Measurements from ENCODE around the gene TEX28. TPM values are rescaled to one million over a fixed set of nuclear protein-coding genes. Genes with fewer than 3 reads are reported as not detected.
"Not testable (repeated sequence)": the region's sequence is repeated elsewhere in the genome, so short reads cannot be mapped to it uniquely, and the experiment has no call there.

Gene TEX28
- total RNA-seq, 1 experiment from 2014 or later = not detected

DNA sequence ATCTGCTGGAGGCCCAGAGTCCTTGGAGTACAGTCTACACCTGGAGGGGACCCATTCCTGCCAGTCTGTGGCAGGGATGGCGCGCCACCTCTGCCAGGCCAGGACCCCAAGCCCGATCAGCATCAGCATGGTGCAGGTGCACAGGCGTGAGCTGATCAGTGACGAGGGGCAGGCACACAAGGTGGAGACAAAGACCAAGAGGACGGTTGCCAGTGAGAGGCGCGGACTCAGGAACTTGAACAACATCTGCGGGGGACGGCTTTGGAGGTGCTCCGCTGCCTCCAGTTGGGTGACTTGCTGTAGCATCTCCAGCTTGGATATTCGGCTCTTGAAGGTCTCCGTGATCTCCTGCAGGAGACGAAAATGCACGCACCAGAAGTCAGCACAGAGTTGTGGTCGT is 61.3 kb downstream of the TEX28 start:
- H3K36me3 ChIP-seq; H3K27me3 ChIP-seq; H3K4me1 ChIP-seq; H3K27ac ChIP-seq; DNase-seq; H3K4me3 ChIP-seq; H3K9me3 ChIP-seq (replicated peaks): not testable (repeated sequence)

GRCh38 chrX:154231443-154231842 is 63.5 kb downstream of the TEX28 start:
- H3K9me3 ChIP-seq (replicated peaks); H3K27ac ChIP-seq; H3K4me3 ChIP-seq; H3K4me1 ChIP-seq; H3K36me3 ChIP-seq; H3K27me3 ChIP-seq; DNase-seq: not testable (repeated sequence)

GRCh38 chrX:154226706-154227105 is 68.2 kb downstream of the TEX28 start:
- not testable (repeated sequence) for H3K36me3 ChIP-seq; H3K4me3 ChIP-seq; H3K4me1 ChIP-seq; H3K27me3 ChIP-seq; DNase-seq; H3K9me3 ChIP-seq (replicated peaks); H3K27ac ChIP-seq

DNA sequence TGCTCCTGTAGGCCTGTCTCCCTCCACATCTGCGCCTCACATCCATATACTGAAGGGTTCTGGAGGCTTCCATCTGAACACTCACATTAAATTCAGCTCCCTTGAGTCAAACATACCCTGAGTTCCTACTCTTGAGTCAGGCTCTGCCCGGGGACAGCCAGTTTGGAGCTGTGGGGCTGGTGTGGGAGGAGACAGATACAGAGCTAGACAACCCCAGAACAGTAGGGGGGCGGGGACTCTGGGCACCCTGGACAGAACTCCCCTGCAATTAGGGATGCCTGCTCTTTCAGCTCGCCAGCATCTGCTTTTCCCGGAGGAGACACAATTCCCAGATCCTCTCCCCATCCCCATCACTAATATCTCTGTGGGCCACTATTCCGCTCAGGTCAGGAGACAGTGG is 69.6 kb downstream of the TEX28 start:
- H3K4me3 ChIP-seq; H3K9me3 ChIP-seq (replicated peaks); H3K27me3 ChIP-seq; H3K4me1 ChIP-seq; H3K27ac ChIP-seq; DNase-seq; H3K36me3 ChIP-seq: not testable (repeated sequence)

Other genes with a start within 250 kb of the TEX28 start
- 22.0 and 26.2 TPM in 2 replicates for gene MECP2, start 197.4 kb downstream of the TEX28 start, total RNA-seq (2014; rRNA removed; shearing (Covaris generic))
- not detected in 2 replicates for gene OPN1LW, start 150.9 kb downstream of the TEX28 start, total RNA-seq (2014; rRNA removed; shearing (Covaris generic))
- gene OPN1MW, start 112.5 kb downstream of the TEX28 start, total RNA-seq (2014; rRNA removed; shearing (Covaris generic)) = not detected in 2 replicates
- not detected in 2 replicates for gene OPN1MW2, start 75.4 kb downstream of the TEX28 start, total RNA-seq (2014; rRNA removed; shearing (Covaris generic))
- gene OPN1MW3, start 37.5 kb downstream of the TEX28 start, total RNA-seq (2014; rRNA removed; shearing (Covaris generic)) = not detected in 2 replicates
- gene TKTL1, start 671 bp upstream of the TEX28 start, total RNA-seq (2014; rRNA removed; shearing (Covaris generic)) = 1.1 TPM in 1 of 2 replicates, not detected in the other
- gene FLNA, start 79.5 kb upstream of the TEX28 start, total RNA-seq (2014; rRNA removed; shearing (Covaris generic)) = 142 and 173 TPM in 2 replicates
- gene EMD, start 84.2 kb upstream of the TEX28 start, total RNA-seq (2014; rRNA removed; shearing (Covaris generic)) = 40.1 and 41.3 TPM in 2 replicates
- 3,093 and 3,558 TPM in 2 replicates for gene RPL10, start 103.3 kb upstream of the TEX28 start, total RNA-seq (2014; rRNA removed; shearing (Covaris generic))
- 20.9 and 21.7 TPM in 2 replicates for gene DNASE1L1, start 114.1 kb upstream of the TEX28 start, total RNA-seq (2014; rRNA removed; shearing (Covaris generic))
- gene TAFAZZIN, start 116.4 kb upstream of the TEX28 start, total RNA-seq (2014; rRNA removed; shearing (Covaris generic)) = 8.1 and 12.1 TPM in 2 replicates
- 30.4 and 32.0 TPM in 2 replicates for gene ATP6AP1, start 133.6 kb upstream of the TEX28 start, total RNA-seq (2014; rRNA removed; shearing (Covaris generic))
- 66.8 and 75.8 TPM in 2 replicates for gene GDI1, start 142.0 kb upstream of the TEX28 start, total RNA-seq (2014; rRNA removed; shearing (Covaris generic))
- 44.2 and 48.7 TPM in 2 replicates for gene FAM50A, start 149.0 kb upstream of the TEX28 start, total RNA-seq (2014; rRNA removed; shearing (Covaris generic))
- 2.3 and 12.8 TPM in 2 replicates for gene PLXNA3, start 163.2 kb upstream of the TEX28 start, total RNA-seq (2014; rRNA removed; shearing (Covaris generic))
- gene LAGE3, start 184.2 kb upstream of the TEX28 start, total RNA-seq (2014; rRNA removed; shearing (Covaris generic)) = 20.6 and 21.0 TPM in 2 replicates
- 39.4 and 40.8 TPM in 2 replicates for gene UBL4A, start 191.5 kb upstream of the TEX28 start, total RNA-seq (2014; rRNA removed; shearing (Covaris generic))
- gene SLC10A3, start 195.5 kb upstream of the TEX28 start, total RNA-seq (2014; rRNA removed; shearing (Covaris generic)) = 13.2 and 13.7 TPM in 2 replicates
- gene FAM3A, start 221.1 kb upstream of the TEX28 start, total RNA-seq (2014; rRNA removed; shearing (Covaris generic)) = 12.2 and 13.6 TPM in 2 replicates

Data from SJCRH30 (cell line).